Adrenal gland (tissue), 12 donors: ENCODE data around the gene AADAC. TPM values are rescaled to one million over a fixed set of nuclear protein-coding genes. Genes with fewer than 3 reads are reported as not detected.
"Not testable (repeated sequence)": the region's sequence is repeated elsewhere in the genome, so short reads cannot be mapped to it uniquely, and the experiment has no call there.

ENCODE experiments used
- DNase-seq, 7 donors: peaks; one replicate each; pipeline ENCODE4 v3.0.0-alpha.2; 2019 to 2020
- H3K27ac ChIP-seq, 5 donors: fragments of 200-600 bp; sonication (generic) in 4 of 5; 1 replicate in 3 of 5; 2 replicates in 2 of 5; pipeline versions ENCODE4 v1.5.1 to v1.8.0; 2016 to 2020; ENCODE audit warnings: mild to moderate bottlenecking in 1 of 5
- H3K27me3 ChIP-seq: fragments of 200-600 bp; 2 replicates; pipeline ENCODE4 v1.8.0; 2021
- H3K36me3 ChIP-seq, 2 donors: fragments of 200-600 bp; replicated peaks in 1 of 2; 1 replicate in 1 of 2; 2 replicates in 1 of 2; pipeline versions ENCODE4 v1.5.1 to v1.8.0; 2018 to 2022
- H3K4me1 ChIP-seq, 2 donors: fragments of 200-600 bp; replicated peaks in 1 of 2; 1 replicate in 1 of 2; 2 replicates in 1 of 2; pipeline versions ENCODE4 v1.5.1 to v1.8.0; 2018 to 2021
- H3K4me3 ChIP-seq, 4 donors: fragments of 200-600 bp; sonication (generic) in 3 of 4; one replicate each; pipeline ENCODE4 v1.5.1; 2016 to 2018
- H3K9me3 ChIP-seq, 3 donors: fragments of 200-600 bp; sonication (generic) in 1 of 3; replicated peaks in 1 of 3; 1 replicate in 2 of 3; 2 replicates in 1 of 3; pipeline versions ENCODE4 v1.5.1 to v1.8.0; 2016 to 2021
- CTCF ChIP-seq, 6 experiments: fragments of 450-650 bp in 4 of 6; fragments of 200-600 bp in 2 of 6; sonication (generic) in 1 of 6; IDR thresholded peaks; 1 replicate in 5 of 6; 2 replicates in 1 of 6; pipeline versions ENCODE4 v1.5.1 to v1.8.0; 2016 to 2021; ENCODE audit warnings: antibody characterized with exemption in 6 of 6, mild to moderate bottlenecking in 2 of 6, moderate library complexity in 1 of 6
- POLR2A ChIP-seq, 2 donors: fragments of 450-650 bp; IDR thresholded peaks; one replicate each; pipeline ENCODE4 v1.6.1; 2017; ENCODE audit warnings: antibody characterized with exemption in 2 of 2, mild to moderate bottlenecking in 2 of 2, moderate library complexity in 1 of 2
- WGBS, 4 donors: extraction: QIAGEN DNeasy Blood & Tissue Kit in 2 of 4; methylation state at CpG; one replicate each; pipeline versions ENCODE4 v1.1.5 to v1.1.7; 2013 to 2017; 5-methylcytosine and 5-hydroxymethylcytosine counted together
- intact Hi-C, 2 donors: fragments of 100-400 bp; cut with DNase I; formaldehyde crosslinking; loops; one replicate each; pipeline versions ENCODE4 v1.14.1 to v1.15.0; 2022 to 2023
- polyA plus RNA-seq, 3 donors: library from polyadenylated mRNA; stranded (reverse); fragments of 200-250 nt in 2 of 3; fragments of 350-450 nt in 1 of 3; fragmentation: Illumina TruSeq in 1 of 3; extraction: RNeasy Lipid Tissue Mini Kit (QIAGEN cat#74804) in 1 of 3; gene quantifications; one replicate each; pipeline ENCODE4 v1.2.3, GENCODE V29; 2013 to 2014
- total RNA-seq, 9 donors: library from RNA; depleted of rRNA in 4 of 9; stranded (reverse); fragments of >200 nt in 4 of 9; fragments of 120-200 nt in 1 of 9; fragmentation: NEBNext Ultra II Directional in 1 of 9; extraction: Animal tissue kit (Norgen Biotek cat#: 25700) in 1 of 9; gene quantifications; one replicate each; pipeline versions ENCODE4 v1.1.0 to v1.2.4, GENCODE V29; 2013 to 2023
- donor health status: healthy with polysubstance abuse.
- donor health status: Bipolar disorder and iron deficiency.
- donor health status: DM: yes; HTN: yes; CAD: no.
- donor health status: DM: no; HTN: no; CAD: no.
- donor health status: DM: no; HTN: no; CAD: no.
- donor health status: DM: yes; HTN: yes; CAD: no.

Gene AADAC
- total and polyA plus RNA-seq, 12 donors, result 26.9 to 1,013 (median 227) TPM

- intact Hi-C loops, result no loop called here
- DNase-seq, result no peak
- Histone ChIP-seq H3K36me3 (no peaks in the 10 kb centered on the region), H3K9me3 (no peaks in the 10 kb centered on the region), H3K27me3 (no peaks in the 10 kb centered on the region), H3K4me1 (peaks cover 4 to 18% of the 10 kb centered on the region in 2 donors), H3K27ac (no peak overlapping the region), H3K4me3 (no peak overlapping the region)
- 67 to 85% (median 71%) methylated on average over 2 of the region's 2 CpGs for whole genome bisulfite sequencing, 4 donors
- TF ChIP-seq POLR2A (IDR thresholded peaks at IDR 0.05) (no peak), CTCF (IDR thresholded peaks at IDR 0.05) (no peak)
These were observed 15.4 kb upstream of the AADAC start for GRCh38 chr3:151798466-151798865.

GRCh38 chr3:151800431-151800830, 13.5 kb upstream of the AADAC start:
- H3K4me3 ChIP-seq, result no peak overlapping the region
- H3K9me3 ChIP-seq, result no peaks in the 10 kb centered on the region
- H3K4me1 ChIP-seq, result peaks cover 4 to 12% of the 10 kb centered on the region in 2 donors
- H3K27ac ChIP-seq, result no peak overlapping the region
- intact Hi-C loops, result no loop called here
- 72 to 94% (median 92%) methylated on average over 2 of the region's 2 CpGs for WGBS, 4 donors
- DNase-seq, result no peak
- no peaks in the 10 kb centered on the region for H3K36me3 ChIP-seq
- H3K27me3 ChIP-seq, result no peaks in the 10 kb centered on the region
- no peak for TF ChIP-seq CTCF (IDR thresholded peaks at IDR 0.05)
- no peak for TF ChIP-seq POLR2A (IDR thresholded peaks at IDR 0.05)

- Histone ChIP-seq H3K36me3 (no peaks in the 10 kb centered on the region), H3K9me3 (no peaks in the 10 kb centered on the region), H3K4me3 (no peak overlapping the region), H3K27ac (no peak overlapping the region), H3K27me3 (no peaks in the 10 kb centered on the region), H3K4me1 (no peaks in the 10 kb centered on the region)
- TF ChIP-seq CTCF (IDR thresholded peaks at IDR 0.05) (no peak), POLR2A (IDR thresholded peaks at IDR 0.05) (no peak)
- intact Hi-C loops, result no loop called here
- DNase-seq, result no peak
- WGBS, 4 donors, result 38 to 53% (median 45%) methylated on average over 1 of the region's 1 CpG
These were observed 9.6 kb upstream of the AADAC start for GRCh38 chr3:151804267-151804666.

- Histone ChIP-seq H3K4me1 (no peaks in the 10 kb centered on the region), H3K9me3 (no peaks in the 10 kb centered on the region), H3K36me3 (no peaks in the 10 kb centered on the region), H3K27ac (no peak overlapping the region), H3K27me3 (no peaks in the 10 kb centered on the region), H3K4me3 (no peak overlapping the region)
- TF ChIP-seq POLR2A (IDR thresholded peaks at IDR 0.05), result no peak
- no peak for TF ChIP-seq CTCF (IDR thresholded peaks at IDR 0.05)
- intact Hi-C loops, result no loop called here
- 90 to 97% (median 94%) methylated on average over 15 of the region's 15 CpGs for WGBS, 4 donors
- DNase-seq, result no peak
These were observed 7.1 kb upstream of the AADAC start for GRCh38 chr3:151806838-151807237.

GRCh38 chr3:151808926-151809325, 5.0 kb upstream of the AADAC start:
- 83 to 92% (median 89%) methylated on average over 2 to 3 of the region's 3 CpGs for WGBS, 4 donors
- H3K27me3 ChIP-seq, H3K36me3 ChIP-seq, H3K4me1 ChIP-seq, DNase-seq, H3K9me3 ChIP-seq, H3K4me3 ChIP-seq, H3K27ac ChIP-seq, intact Hi-C loops: not testable (repeated sequence)
